Ishikawa (cell line): Measurements from ENCODE around the gene CEP43.

Experiments used
- CEBPB ChIP-seq: IDR thresholded peaks from 2 replicates; pipeline ENCODE4 v1.6.1; 2012
- CREB1 ChIP-seq: IDR thresholded peaks from 2 replicates; pipeline ENCODE4 v1.6.1; 2012; ENCODE audit warnings: low read depth
- EGR1 ChIP-seq: IDR thresholded peaks from 2 replicates; pipeline ENCODE4 v1.6.1; 2012
- EP300 ChIP-seq: IDR thresholded peaks from 2 replicates; pipeline ENCODE4 v1.6.1; 2012; ENCODE audit warnings: borderline replicate concordance
- FOXM1 ChIP-seq: IDR thresholded peaks from 2 replicates; pipeline ENCODE4 v1.6.1; 2012; ENCODE audit warnings: low read depth, borderline replicate concordance
- NFIC ChIP-seq: IDR thresholded peaks from 2 replicates; pipeline ENCODE4 v1.6.1; 2012
- RAD21 ChIP-seq: IDR thresholded peaks from 2 replicates; pipeline ENCODE4 v1.6.1; 2012; ENCODE audit warnings: low read depth
- TAF1 ChIP-seq: IDR thresholded peaks from 2 replicates; pipeline ENCODE4 v1.6.1; 2012; ENCODE audit warnings: low read depth, mild to moderate bottlenecking
- TCF12 ChIP-seq: IDR thresholded peaks from 2 replicates; pipeline ENCODE4 v1.6.1; 2012; ENCODE audit warnings: low read depth
- TEAD4 ChIP-seq: IDR thresholded peaks from 2 replicates; pipeline ENCODE4 v1.6.1; 2012
- YY1 ChIP-seq: IDR thresholded peaks from 2 replicates; pipeline ENCODE4 v1.6.1; 2012; ENCODE audit warnings: low read depth
- ZBTB7A ChIP-seq: IDR thresholded peaks from 2 replicates; pipeline ENCODE4 v1.6.1; 2012; ENCODE audit warnings: low read depth
- TF ChIP-seq, protein P1 (sequence below): IDR thresholded peaks from 2 replicates; pipeline ENCODE4 v1.6.1; 2012
- TF ChIP-seq, protein P2 (sequence below): IDR thresholded peaks from 2 replicates; pipeline ENCODE4 v1.6.1; 2012; ENCODE audit warnings: low read depth, mild to moderate bottlenecking
- TF ChIP-seq, protein P3 (sequence below): IDR thresholded peaks from 2 replicates; pipeline ENCODE4 v1.6.1; 2012

Gene CEP43

DNA sequence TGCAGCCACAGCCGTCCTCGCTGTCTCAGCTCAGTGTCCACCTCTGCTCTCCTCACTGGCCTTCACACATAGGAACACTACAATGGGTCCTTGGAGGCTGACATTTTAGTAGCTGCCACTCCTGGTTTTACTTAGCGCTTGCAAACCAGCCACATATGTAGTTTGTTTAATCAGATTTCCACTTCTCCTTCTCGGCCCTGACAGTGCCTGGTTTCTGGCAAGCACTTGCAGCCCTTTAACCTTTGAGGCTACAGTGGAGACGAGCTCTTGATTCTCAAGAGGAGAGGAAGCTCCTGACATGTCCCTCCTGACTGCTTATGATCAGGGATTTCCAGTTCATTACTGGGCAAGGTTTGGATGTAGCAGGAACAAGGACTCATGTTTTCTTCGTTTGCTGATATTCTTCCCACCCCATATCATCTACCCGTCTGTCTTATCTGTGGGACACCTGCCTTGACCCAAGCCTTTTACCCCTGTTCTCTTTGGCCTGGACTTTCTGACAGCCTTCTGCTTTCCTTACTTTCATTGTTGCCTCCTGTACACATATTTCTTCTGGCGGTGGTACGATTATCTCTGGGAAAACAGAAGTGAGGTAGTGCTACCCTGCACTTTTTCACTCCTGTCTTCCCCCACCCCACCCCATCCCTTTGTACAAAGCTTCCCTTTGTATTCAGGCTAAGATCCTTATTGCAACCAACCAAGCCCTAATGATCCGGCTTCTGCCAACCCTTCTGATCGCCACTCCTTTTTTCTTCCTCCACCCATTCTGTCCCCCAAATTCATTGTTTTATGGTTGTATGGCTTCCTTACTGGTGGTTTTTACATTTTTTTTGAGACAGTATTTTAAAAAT lies 31.2 kb downstream of the CEP43 start:
- TF ChIP-seq YY1: no peak
- no peak for TF ChIP-seq TAF1
- TF ChIP-seq ZBTB7A: no peak
- TF ChIP-seq FOXM1: no peak
- TF ChIP-seq, protein P1, sequence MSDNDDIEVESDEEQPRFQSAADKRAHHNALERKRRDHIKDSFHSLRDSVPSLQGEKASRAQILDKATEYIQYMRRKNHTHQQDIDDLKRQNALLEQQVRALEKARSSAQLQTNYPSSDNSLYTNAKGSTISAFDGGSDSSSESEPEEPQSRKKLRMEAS: no peak
- TF ChIP-seq TCF12: no peak
- TF ChIP-seq, protein P2, sequence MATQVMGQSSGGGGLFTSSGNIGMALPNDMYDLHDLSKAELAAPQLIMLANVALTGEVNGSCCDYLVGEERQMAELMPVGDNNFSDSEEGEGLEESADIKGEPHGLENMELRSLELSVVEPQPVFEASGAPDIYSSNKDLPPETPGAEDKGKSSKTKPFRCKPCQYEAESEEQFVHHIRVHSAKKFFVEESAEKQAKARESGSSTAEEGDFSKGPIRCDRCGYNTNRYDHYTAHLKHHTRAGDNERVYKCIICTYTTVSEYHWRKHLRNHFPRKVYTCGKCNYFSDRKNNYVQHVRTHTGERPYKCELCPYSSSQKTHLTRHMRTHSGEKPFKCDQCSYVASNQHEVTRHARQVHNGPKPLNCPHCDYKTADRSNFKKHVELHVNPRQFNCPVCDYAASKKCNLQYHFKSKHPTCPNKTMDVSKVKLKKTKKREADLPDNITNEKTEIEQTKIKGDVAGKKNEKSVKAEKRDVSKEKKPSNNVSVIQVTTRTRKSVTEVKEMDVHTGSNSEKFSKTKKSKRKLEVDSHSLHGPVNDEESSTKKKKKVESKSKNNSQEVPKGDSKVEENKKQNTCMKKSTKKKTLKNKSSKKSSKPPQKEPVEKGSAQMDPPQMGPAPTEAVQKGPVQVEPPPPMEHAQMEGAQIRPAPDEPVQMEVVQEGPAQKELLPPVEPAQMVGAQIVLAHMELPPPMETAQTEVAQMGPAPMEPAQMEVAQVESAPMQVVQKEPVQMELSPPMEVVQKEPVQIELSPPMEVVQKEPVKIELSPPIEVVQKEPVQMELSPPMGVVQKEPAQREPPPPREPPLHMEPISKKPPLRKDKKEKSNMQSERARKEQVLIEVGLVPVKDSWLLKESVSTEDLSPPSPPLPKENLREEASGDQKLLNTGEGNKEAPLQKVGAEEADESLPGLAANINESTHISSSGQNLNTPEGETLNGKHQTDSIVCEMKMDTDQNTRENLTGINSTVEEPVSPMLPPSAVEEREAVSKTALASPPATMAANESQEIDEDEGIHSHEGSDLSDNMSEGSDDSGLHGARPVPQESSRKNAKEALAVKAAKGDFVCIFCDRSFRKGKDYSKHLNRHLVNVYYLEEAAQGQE: no peak
- no peak for TF ChIP-seq CEBPB
- TF ChIP-seq, protein P3, sequence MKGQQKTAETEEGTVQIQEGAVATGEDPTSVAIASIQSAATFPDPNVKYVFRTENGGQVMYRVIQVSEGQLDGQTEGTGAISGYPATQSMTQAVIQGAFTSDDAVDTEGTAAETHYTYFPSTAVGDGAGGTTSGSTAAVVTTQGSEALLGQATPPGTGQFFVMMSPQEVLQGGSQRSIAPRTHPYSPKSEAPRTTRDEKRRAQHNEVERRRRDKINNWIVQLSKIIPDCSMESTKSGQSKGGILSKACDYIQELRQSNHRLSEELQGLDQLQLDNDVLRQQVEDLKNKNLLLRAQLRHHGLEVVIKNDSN: no peak

DNA sequence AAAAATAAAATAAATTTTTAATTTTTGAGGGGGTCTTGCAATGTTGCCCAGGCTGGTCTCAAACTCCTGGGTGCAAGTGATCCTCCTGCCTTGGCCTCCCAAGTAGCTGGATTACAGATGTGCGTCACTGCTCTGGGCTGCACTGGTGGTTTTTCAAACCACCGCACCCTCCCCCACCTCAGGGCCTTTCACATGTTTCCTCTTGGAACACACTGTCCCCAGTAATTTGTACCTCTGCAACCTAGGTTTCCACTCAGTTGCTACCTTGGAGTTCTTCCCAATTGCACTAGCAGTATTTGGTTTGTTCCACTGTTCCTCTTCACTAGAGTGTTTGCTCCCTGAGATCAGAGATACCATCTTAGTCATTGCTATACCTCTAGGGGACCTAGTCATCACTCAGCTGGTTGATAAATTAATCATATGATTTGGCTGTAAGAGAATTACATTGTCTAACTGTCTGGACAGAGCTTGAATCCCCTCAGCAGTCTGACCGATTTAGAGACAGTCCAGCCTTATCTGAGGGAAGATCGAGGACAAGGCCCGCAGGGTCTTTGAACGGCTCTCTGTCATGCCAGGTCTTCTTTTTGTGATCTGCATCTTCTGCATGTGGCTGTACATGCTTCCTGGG lies 32.0 kb downstream of the CEP43 start:
- TF ChIP-seq, protein P2: no peak
- TF ChIP-seq YY1: no peak
- no peak for TF ChIP-seq NFIC
- TF ChIP-seq CEBPB: no peak
- no peak for TF ChIP-seq TAF1
- TF ChIP-seq EGR1: no peak
- TF ChIP-seq, protein P1: no peak
- TF ChIP-seq, protein P3: no peak
- no peak for TF ChIP-seq TCF12
- no peak for TF ChIP-seq TEAD4
- TF ChIP-seq EP300: no peak
- TF ChIP-seq RAD21: no peak
- TF ChIP-seq FOXM1: no peak

DNA sequence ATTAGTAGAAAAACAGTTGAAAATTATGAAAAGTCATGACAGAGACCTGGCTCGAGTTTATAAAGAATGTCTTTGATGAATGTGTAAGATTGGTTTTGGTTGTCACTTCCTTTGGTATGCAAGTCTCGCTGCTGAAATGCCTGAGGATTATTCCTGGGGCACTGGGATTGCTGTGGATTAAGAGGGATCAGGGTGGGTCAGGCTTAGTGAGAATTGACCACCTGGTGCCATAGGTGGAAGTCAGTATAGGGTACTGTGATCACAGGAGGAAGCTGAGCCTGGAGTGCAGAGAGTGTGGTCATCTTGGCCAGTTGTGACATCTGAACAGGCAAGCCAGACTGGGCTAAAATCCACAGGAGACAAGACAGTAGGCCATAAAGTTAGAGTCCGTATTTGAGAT lies 34.9 kb downstream of the CEP43 start:
- TF ChIP-seq, protein P3: no peak
- TF ChIP-seq TCF12: no peak
- TF ChIP-seq CREB1: no peak
- no peak for TF ChIP-seq RAD21
- no peak for TF ChIP-seq EGR1
- no peak for TF ChIP-seq CEBPB
- TF ChIP-seq EP300: no peak
- TF ChIP-seq TEAD4: no peak
- TF ChIP-seq, protein P1: no peak
- no peak for TF ChIP-seq NFIC
- TF ChIP-seq ZBTB7A: no peak
- TF ChIP-seq FOXM1: no peak
- TF ChIP-seq YY1: no peak
- TF ChIP-seq, protein P2: no peak
- no peak for TF ChIP-seq TAF1
